Osteocyte (in vitro differentiated cells): ENCODE measurements around the gene PPDPF. TPM values are rescaled to one million over a fixed set of nuclear protein-coding genes. Genes with fewer than 3 reads are reported as not detected.

ENCODE experiments used
- DNase-seq: peaks from one replicate; pipeline ENCODE4 v3.0.0; 2021; ENCODE audit warnings: mixed read lengths; ENCODE audit not compliant: unreplicated experiment; ENCODE audit errors: extremely low spot score
- H3K27ac Mint-ChIP-seq: one replicate; pipeline ENCODE4 v1.8.0; 2021; ENCODE audit warnings: mild to moderate bottlenecking, mixed read lengths; ENCODE audit not compliant: unreplicated experiment
- H3K27me3 Mint-ChIP-seq: one replicate; pipeline ENCODE4 v1.8.0; 2021; ENCODE audit warnings: mixed read lengths; ENCODE audit not compliant: unreplicated experiment
- H3K36me3 Mint-ChIP-seq: one replicate; pipeline ENCODE4 v1.8.0; 2021; ENCODE audit warnings: mixed read lengths; ENCODE audit not compliant: unreplicated experiment
- H3K4me1 Mint-ChIP-seq: one replicate; pipeline ENCODE4 v1.8.0; 2021; ENCODE audit warnings: mixed read lengths; ENCODE audit not compliant: unreplicated experiment
- H3K4me3 Mint-ChIP-seq: one replicate; pipeline ENCODE4 v1.8.0; 2021; ENCODE audit warnings: mild to moderate bottlenecking, moderate library complexity, mixed read lengths; ENCODE audit not compliant: unreplicated experiment
- H3K9me3 Mint-ChIP-seq: one replicate; pipeline ENCODE4 v1.8.0; 2021; ENCODE audit warnings: mixed read lengths; ENCODE audit not compliant: unreplicated experiment
- CTCF ChIP-seq: fragments of 200-600 bp; sonication (generic); IDR thresholded peaks from 2 replicates; pipeline ENCODE4 v1.5.0; 2021; ENCODE audit warnings: antibody characterized with exemption, mild to moderate bottlenecking, moderate library complexity
- total RNA-seq: library from RNA; stranded (reverse); gene quantifications from 2 replicates; pipeline ENCODE4 v1.2.1, GENCODE V29; 2021

The PPDPF gene
- total RNA-seq, 1 donor from 2014 or later, result 239 TPM

GRCh38 chr20:63565699-63566335 lies 45.3 kb downstream of the PPDPF start:
- Mint-ChIP-seq H3K4me1 (no peaks in the 10 kb centered on the region), H3K27ac (no peak overlapping the region), H3K27me3 (no peaks in the 10 kb centered on the region), H3K4me3 (no peak overlapping the region), H3K9me3 (no peaks in the 10 kb centered on the region), H3K36me3 (no peaks in the 10 kb centered on the region)
- no peak for TF ChIP-seq CTCF
- no peak for DNase-seq

GRCh38 chr20:63566395-63567135 lies 46.0 kb downstream of the PPDPF start:
- Mint-ChIP-seq H3K4me1 (no peaks in the 10 kb centered on the region), H3K27ac (no peak overlapping the region), H3K27me3 (no peaks in the 10 kb centered on the region), H3K4me3 (no peak overlapping the region), H3K36me3 (no peaks in the 10 kb centered on the region), H3K9me3 (no peaks in the 10 kb centered on the region)
- DNase-seq, result no peak
- no peak for TF ChIP-seq CTCF

- Mint-ChIP-seq H3K36me3 (no peaks in the 10 kb centered on the region), H3K9me3 (no peaks in the 10 kb centered on the region), H3K4me1 (no peaks in the 10 kb centered on the region), H3K4me3 (no peak overlapping the region), H3K27me3 (no peaks in the 10 kb centered on the region), H3K27ac (no peak overlapping the region)
- no peak for DNase-seq
- no peak for TF ChIP-seq CTCF
Observed at GRCh38 chr20:63567136-63567385, 46.5 kb downstream of the PPDPF start.

- DNase-seq, result no peak
- no peak overlapping the region for H3K4me3 Mint-ChIP-seq
- no peaks in the 10 kb centered on the region for H3K4me1 Mint-ChIP-seq
- no peak overlapping the region for H3K27ac Mint-ChIP-seq
- TF ChIP-seq CTCF, result no peak
- no peaks in the 10 kb centered on the region for H3K9me3 Mint-ChIP-seq
- no peaks in the 10 kb centered on the region for H3K27me3 Mint-ChIP-seq
- no peaks in the 10 kb centered on the region for H3K36me3 Mint-ChIP-seq
Observed at GRCh38 chr20:63567386-63568169, 47.0 kb downstream of the PPDPF start.
